DMS114 treated with DMSO at 0.1 percent for 48 hours (cell line): ENCODE measurements around the gene ARID1B.

Source experiments
- DNase-seq: peaks from one replicate; lab custom pipeline; 2025; ENCODE audit not compliant: unreplicated experiment; lab: John Stamatoyannopoulos, UW

The ARID1B gene

GRCh38 chr6:157218371-157219198, 441.4 kb downstream of the ARID1B start:
- DNase-seq, result no peak

GRCh38 chr6:157219201-157220200, 442.3 kb downstream of the ARID1B start:
- DNase-seq, result no peak

GRCh38 chr6:157220485-157220884, 443.3 kb downstream of the ARID1B start:
- no peak for DNase-seq

GRCh38 chr6:157221049-157221816, 444.1 kb downstream of the ARID1B start:
- DNase-seq, result peak; percentile 46

GRCh38 chr6:157221817-157222175, 444.6 kb downstream of the ARID1B start:
- DNase-seq, result no peak

GRCh38 chr6:157222201-157222981, 445.2 kb downstream of the ARID1B start:
- DNase-seq, result no peak

GRCh38 chr6:157223021-157223430, 445.8 kb downstream of the ARID1B start:
- no peak for DNase-seq

GRCh38 chr6:157223511-157223910, 446.3 kb downstream of the ARID1B start:
- no peak for DNase-seq

- DNase-seq, result no peak
Observed at GRCh38 chr6:157224178-157224950, 447.2 kb downstream of the ARID1B start.

- no peak for DNase-seq
Observed at GRCh38 chr6:157224951-157225574, 447.9 kb downstream of the ARID1B start.

- no peak for DNase-seq
Observed at GRCh38 chr6:157225575-157225995, 448.4 kb downstream of the ARID1B start.

GRCh38 chr6:157226026-157226625, 448.9 kb downstream of the ARID1B start:
- DNase-seq, result no peak

GRCh38 chr6:157226761-157227160, 449.6 kb downstream of the ARID1B start:
- DNase-seq, result no peak

- DNase-seq, result no peak
Observed at GRCh38 chr6:157227202-157228166, 450.3 kb downstream of the ARID1B start.

GRCh38 chr6:157228426-157229131, 451.4 kb downstream of the ARID1B start:
- no peak for DNase-seq

- DNase-seq, result no peak
Observed at GRCh38 chr6:157229132-157229618, 452.0 kb downstream of the ARID1B start.

- DNase-seq, result no peak
Observed at GRCh38 chr6:157229713-157230112, 452.5 kb downstream of the ARID1B start.
